Activated T-cell treated with anti-CD3 and anti-CD28 coated beads, Interleukin-2, amount 50 U/mL, for 48 hours (primary cell): ENCODE data around the gene ZFPM1.
A peak's percentile ranks its signal among the peaks of the same experiment; 100 is the strongest.
"Not testable (repeated sequence)": the region's sequence is repeated elsewhere in the genome, so short reads cannot be mapped to it uniquely, and the experiment has no call there.

Experiments used
- DNase-seq, 2 experiments: peaks; one replicate each; pipeline ENCODE4 v3.0.0-alpha.2; 2020

Gene ZFPM1

DNA sequence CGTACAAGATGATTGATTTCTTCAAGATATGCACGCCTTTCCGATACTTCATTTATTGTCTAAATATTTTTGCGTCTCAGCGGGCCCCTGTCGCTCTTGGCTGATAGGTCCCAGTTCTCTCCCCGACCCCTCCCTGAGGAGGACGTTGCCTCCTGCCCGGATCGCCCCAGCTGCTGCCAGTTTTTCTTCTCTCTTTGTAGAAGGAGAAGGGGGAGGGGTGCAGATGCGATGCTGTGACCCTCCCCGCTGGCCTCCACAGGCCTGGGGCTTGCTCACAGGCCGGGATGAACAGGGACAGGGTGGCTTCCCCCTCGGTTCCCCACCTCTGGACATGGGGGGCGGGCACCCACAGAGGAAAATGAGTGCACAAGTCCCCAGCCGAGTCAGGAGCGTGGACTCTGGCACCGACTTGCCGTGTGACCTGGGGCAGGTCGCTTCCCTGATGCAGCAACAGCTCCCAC, 63.6 kb downstream of the ZFPM1 start:
- DNase-seq = no peak

DNA sequence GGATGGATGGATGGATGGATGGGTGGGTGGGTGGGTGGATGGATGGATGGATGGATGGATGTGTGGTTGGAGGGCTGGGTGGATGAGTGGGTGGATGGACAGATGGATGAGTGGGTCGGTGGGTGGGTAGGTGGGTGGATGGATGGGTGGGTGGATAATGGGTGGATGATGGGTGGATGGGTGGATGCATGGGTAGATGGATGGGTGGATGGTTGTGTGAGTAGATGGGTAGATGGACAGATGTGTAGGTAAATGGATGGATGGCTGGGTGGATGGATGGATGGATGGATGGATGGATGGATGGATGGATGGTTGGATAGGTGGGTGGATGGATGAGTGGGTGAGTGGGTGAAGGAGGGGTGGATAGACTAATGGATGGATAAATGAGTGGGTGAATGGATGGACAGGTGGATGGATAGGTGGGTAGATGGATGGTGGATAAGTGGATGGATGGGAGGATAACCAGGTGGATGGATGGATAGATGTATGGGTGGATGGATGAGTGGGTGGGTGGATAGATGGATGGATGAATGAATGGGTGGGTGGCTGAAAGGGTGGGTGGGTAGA, 64.2 kb downstream of the ZFPM1 start:
- DNase-seq = not testable (repeated sequence)

- not testable (repeated sequence) for DNase-seq
Observed at GRCh38 chr16:88518411-88519111, 65.5 kb downstream of the ZFPM1 start.

GRCh38 chr16:88519240-88519639, 66.2 kb downstream of the ZFPM1 start:
- no peak for DNase-seq

GRCh38 chr16:88519938-88520653, 67.0 kb downstream of the ZFPM1 start:
- DNase-seq = no peak

DNA sequence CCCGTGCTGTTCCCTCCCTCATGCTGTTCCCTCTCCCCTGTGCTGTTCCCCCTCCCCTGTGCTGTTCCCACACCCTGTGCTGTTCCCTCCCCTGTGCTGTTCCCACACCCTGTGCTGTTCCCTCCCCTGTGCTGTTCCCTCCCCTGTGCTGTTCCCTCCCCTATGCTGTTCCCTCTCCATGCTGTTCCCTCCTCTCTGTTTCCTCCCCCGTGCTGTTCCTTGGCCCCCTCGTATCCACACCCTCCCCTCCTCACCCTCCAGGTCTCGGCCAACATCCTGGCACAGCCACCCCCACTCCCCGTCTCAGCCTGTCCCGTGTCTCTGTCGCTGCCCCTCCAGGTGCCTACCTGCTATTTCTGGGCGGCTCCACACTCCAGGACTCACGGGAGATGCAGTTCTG, 68.6 kb downstream of the ZFPM1 start:
- DNase-seq = no peak

DNA sequence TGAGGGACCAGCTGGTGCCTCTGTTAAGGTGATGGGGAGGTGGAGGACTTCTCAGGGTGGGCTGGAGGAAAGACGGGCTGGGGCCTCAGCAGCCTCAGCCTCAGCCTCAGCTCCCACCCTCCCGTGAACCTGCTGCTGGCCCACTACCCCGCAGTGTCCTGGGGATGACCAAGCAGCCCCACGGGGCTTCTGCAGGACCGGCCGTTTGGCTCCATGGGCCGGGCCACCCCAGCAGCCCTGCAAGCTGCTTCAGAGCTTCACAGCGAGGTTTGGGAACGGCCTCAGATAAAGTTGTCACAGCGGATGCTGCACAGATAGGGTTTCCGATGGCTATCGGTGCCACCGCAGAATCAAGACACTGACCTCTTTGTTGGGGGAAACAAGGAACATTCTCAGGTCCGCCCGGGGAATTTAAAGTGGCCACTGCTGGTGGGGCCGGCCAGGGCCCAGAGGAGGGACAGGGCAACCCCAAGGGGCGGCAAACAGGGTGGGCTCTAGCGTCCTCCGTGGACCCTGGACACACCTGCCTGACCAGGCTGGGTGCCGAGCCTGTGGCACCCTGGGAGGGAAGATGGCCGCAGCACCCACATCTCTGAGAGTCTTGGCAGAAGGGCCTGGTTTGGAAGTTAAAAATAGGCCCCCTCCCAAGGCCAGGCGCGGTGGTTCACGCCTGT, 69.3 kb downstream of the ZFPM1 start:
- DNase-seq = no peak

DNA sequence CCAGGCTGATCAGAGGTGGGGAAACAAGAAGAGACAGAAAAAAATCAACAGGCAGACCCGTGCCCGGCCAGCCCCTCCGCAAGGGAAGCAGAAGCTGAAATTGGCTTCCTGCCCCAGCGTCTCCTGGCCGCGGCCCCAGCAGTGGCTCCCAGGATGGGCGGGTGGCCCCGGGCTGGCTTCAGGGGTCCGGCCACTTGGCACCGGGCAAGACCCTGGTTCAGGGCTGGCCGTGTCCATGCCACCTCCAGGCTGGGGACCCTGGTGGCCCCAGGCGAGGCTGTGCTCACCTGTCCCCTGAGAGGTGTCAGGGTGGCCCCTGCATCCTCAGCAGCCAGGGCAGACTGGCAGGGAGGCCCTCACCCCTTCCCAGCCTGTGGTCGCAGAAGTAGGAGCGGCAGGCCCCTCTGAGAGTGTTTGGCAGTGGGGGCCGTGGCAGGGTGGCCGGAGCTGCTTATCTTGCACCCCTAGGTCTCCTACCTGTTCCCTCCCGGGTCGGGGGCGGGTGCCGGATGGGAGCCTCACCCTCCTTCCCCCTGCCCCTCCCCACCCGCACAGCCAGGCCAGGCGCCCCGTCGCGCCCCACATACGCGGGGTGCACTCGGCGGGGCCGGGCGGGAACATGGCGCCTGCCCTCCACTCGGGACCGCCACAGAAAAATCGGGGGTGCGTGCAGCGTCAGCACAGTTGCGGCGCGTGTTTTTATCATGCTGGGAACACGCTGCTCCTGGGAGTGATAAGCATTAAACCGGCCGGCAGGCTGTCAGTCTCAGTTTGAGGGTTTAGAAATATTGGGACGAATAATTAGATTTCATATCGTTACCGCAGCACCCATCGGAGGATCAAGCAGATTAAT, 70.5 kb downstream of the ZFPM1 start:
- no peak for DNase-seq

- DNase-seq = no peak
Observed at GRCh38 chr16:88524274-88524972, 71.3 kb downstream of the ZFPM1 start.

DNA sequence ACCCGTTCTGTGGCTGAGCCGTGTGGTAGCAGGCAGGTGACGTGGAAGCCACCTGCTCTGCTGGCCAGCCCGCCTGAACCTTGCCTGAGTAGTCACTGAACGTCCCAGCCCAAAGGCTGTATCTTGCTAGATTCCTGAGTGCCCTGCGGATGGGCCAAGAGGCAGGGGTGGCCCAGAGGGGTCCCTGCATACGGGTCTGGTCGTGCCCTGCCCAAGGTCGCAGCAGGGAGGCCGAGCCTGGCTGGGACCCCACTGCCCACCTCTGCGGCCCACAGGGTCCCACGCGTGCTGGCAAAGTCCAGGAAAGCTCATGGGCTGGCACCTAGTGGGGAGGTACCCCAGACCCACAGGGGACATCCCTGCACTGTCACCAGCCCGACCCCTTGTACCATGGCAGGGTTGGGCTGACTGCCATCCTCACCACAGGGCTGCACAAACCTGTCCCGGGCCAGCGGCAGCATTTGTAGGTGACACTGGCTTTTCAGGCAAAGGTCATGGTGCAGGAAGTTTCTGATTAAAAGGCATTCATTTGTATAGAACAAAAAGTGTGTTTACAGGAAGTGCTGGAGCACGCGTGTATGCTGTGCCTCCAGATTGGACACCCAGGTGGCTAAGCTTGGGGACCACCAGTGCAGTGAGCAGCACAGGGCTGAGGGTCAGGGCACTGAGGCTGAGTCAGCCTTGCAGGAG, 72.0 kb downstream of the ZFPM1 start:
- no peak for DNase-seq

- no peak for DNase-seq
Observed at GRCh38 chr16:88525663-88525990, 72.5 kb downstream of the ZFPM1 start.

- no peak for DNase-seq
Observed at GRCh38 chr16:88526008-88526905, 73.2 kb downstream of the ZFPM1 start.

DNA sequence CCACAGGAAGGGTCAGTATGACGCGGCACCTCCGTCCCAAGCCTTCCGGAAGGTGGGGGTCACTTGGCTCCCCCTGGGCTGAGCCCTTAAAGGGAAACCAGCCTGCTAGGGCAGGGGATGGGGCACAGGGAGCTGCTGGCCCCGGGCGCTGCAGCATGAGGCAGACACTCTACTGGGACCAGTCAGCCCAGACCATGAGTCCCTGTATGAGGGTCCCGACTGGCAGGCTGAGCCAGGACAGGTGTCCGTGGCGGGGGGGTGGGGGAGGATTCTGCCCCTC, 73.8 kb downstream of the ZFPM1 start:
- no peak for DNase-seq

DNA sequence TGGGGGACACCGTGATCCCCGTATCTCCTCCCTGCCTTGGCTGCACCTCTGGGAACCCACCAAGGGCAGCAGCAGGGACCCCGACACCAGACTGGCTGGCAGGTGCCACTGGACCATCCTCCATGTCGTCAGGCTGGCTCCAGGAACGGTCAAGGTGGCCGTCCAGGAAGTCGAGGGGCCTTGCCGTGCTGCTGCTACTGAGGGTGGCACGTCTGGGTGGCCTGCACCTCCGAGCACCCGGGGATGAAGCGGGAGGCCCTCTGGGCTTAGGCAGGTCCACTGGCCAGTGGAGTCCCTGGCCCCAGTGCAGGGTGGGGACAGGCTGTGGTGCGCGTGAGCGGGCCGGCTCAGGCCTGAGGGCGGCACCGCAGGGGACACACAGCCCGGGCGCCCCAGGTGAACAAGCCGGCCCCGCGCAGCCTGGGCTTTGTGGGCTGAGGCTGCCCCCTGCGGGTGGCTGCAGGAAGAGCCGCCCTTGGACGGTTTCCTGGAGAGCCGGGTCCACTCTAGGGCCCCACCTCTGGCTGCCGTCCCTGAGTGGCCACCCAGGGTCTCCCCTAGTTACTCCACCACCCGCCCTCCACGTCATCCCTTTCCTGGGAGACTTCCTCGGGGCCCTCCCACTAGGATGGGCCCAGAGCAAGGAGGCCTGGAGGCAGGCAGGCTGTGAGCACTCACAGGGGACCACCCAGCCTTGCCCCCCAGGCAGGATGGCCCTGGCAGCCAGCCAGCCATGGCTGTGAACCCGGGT, 74.3 kb downstream of the ZFPM1 start:
- peak; percentile 78 to 81 for DNase-seq

GRCh38 chr16:88527937-88528743, 75.1 kb downstream of the ZFPM1 start:
- no peak for DNase-seq

- DNase-seq = no peak
Observed at GRCh38 chr16:88528902-88529318, 75.8 kb downstream of the ZFPM1 start.

GRCh38 chr16:88529596-88529995, 76.5 kb downstream of the ZFPM1 start:
- no peak for DNase-seq

DNA sequence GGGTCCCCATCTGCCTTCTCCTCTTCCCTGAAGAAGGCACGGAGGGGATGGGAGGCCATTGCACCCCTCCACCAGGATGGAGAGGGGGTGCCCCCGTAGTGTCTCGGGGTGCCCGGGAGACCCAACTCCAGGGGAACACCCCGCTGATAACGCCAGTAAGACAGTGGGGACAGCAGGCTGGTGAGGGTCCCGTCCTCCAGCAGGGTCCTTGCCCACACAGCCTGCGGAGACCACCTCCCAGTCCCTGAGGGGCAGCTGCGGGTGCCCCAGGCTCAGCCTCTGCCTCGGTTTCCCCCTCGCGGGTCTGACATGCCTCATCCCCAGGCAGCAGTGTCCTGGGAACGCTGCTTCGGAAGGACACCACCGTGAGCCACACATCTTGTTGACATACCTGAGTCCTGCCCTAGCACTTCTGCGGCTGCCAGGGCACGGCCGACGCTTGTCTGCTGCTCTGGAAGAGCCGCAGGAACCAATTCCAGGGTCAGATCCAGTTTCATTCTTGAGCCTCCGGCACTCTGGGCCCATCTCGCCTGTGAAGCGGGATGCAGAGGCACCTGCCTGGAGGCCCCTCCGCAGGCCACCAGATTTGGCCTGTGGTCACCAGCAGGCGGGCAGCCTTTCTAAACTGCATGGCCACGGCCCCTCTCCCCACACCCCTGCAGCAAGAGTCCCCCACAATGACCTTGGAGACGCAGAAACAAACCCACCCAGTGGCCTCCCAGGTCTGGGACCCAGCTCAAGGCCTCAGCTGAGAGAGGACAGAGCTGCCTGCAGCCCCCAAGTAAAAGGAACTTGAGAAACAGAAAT, 77.2 kb downstream of the ZFPM1 start:
- no peak for DNase-seq
